ENCODE measurements around the gene APBB2. TPM values are rescaled to one million over a fixed set of nuclear protein-coding genes. Genes with fewer than 3 reads are reported as not detected.

APBB2 gene
- total RNA-seq, 2 donors from 2014 or later, result 134 to 137 TPM

GRCh38 chr4:40886931-40887763 is 327.2 kb downstream of the APBB2 start:
- TF ChIP-seq, protein P1, sequence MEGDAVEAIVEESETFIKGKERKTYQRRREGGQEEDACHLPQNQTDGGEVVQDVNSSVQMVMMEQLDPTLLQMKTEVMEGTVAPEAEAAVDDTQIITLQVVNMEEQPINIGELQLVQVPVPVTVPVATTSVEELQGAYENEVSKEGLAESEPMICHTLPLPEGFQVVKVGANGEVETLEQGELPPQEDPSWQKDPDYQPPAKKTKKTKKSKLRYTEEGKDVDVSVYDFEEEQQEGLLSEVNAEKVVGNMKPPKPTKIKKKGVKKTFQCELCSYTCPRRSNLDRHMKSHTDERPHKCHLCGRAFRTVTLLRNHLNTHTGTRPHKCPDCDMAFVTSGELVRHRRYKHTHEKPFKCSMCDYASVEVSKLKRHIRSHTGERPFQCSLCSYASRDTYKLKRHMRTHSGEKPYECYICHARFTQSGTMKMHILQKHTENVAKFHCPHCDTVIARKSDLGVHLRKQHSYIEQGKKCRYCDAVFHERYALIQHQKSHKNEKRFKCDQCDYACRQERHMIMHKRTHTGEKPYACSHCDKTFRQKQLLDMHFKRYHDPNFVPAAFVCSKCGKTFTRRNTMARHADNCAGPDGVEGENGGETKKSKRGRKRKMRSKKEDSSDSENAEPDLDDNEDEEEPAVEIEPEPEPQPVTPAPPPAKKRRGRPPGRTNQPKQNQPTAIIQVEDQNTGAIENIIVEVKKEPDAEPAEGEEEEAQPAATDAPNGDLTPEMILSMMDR (IDR thresholded peaks at IDR 0.05), result no peak
- peaks cover 0 to 15% of the 10 kb centered on the region in 2 donors for H3K4me1 ChIP-seq (ENCODE audit: control insufficient read depth in 1 of 2, low read depth in 2 of 2)
- no peaks in the 10 kb centered on the region for H3K36me3 ChIP-seq
- no peak for DNase-seq (ENCODE audit: low spot score)
- no peaks in the 10 kb centered on the region for H3K9me3 ChIP-seq
- no peak overlapping the region for H3K27ac ChIP-seq
- no peak overlapping the region for H3K4me3 ChIP-seq
- H3K27me3 ChIP-seq (replicated peaks; ENCODE audit: insufficient read depth), result no peaks in the 10 kb centered on the region
- ATAC-seq (ENCODE audit: insufficient number of reproducible peaks, low FRiP score, low read depth), result no peak

DNA sequence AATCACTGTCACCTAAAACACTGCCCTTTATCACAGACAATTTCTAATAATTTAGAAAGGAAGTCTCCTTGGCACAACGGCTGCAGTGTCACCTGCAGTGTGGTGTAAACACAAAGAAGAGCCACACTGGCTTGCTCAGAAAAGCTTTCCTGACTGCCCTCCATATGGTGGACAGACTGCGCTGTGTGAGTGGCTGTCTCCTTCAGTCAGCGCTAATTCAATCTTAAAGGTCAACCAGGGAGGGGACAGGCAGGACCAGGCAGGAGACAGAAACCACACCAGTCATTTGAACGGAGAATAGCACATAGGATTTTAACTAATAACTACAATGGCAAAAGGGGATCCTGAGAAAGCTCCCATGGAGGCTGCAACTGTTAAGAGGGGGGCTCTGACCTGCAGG is 332.5 kb downstream of the APBB2 start:
- no peak overlapping the region for H3K4me3 ChIP-seq
- no peak for DNase-seq (ENCODE audit: low spot score)
- ATAC-seq (ENCODE audit: insufficient number of reproducible peaks, low FRiP score, low read depth), result no peak
- H3K4me1 ChIP-seq (ENCODE audit: control insufficient read depth in 1 of 2, low read depth in 2 of 2), result peaks cover 4 to 45% of the 10 kb centered on the region in 2 donors
- TF ChIP-seq, protein P1 (IDR thresholded peaks at IDR 0.05), result no peak
- no peak overlapping the region for H3K27ac ChIP-seq
- H3K27me3 ChIP-seq (replicated peaks; ENCODE audit: insufficient read depth), result no peaks in the 10 kb centered on the region
- no peaks in the 10 kb centered on the region for H3K9me3 ChIP-seq
- H3K36me3 ChIP-seq, result no peaks in the 10 kb centered on the region

GRCh38 chr4:40881096-40881495 is 333.2 kb downstream of the APBB2 start:
- no peak for ATAC-seq (ENCODE audit: insufficient number of reproducible peaks, low FRiP score, low read depth)
- Histone ChIP-seq H3K4me3 (no peak overlapping the region), H3K36me3 (no peaks in the 10 kb centered on the region), H3K27me3 (replicated peaks; ENCODE audit: insufficient read depth) (no peaks in the 10 kb centered on the region), H3K9me3 (no peaks in the 10 kb centered on the region), H3K27ac (peak overlapping the region; percentile 75 to 92), H3K4me1 (ENCODE audit: control insufficient read depth in 1 of 2, low read depth in 2 of 2) (peaks cover 4 to 50% of the 10 kb centered on the region in 2 donors)
- DNase-seq (ENCODE audit: low spot score), result no peak
- TF ChIP-seq, protein P1 (IDR thresholded peaks at IDR 0.05), result no peak

GRCh38 chr4:40878548-40879055 is 335.7 kb downstream of the APBB2 start:
- H3K9me3 ChIP-seq, result no peaks in the 10 kb centered on the region
- H3K4me1 ChIP-seq (ENCODE audit: control insufficient read depth in 1 of 2, low read depth in 2 of 2), result peaks cover 4 to 46% of the 10 kb centered on the region in 2 donors
- H3K4me3 ChIP-seq, result peak overlapping the region; percentile 50
- DNase-seq (ENCODE audit: low spot score), result no peak
- H3K27me3 ChIP-seq (replicated peaks; ENCODE audit: insufficient read depth), result no peaks in the 10 kb centered on the region
- peak; percentile 77 for ATAC-seq (ENCODE audit: insufficient number of reproducible peaks, low FRiP score, low read depth)
- H3K36me3 ChIP-seq, result no peaks in the 10 kb centered on the region
- TF ChIP-seq, protein P1 (IDR thresholded peaks at IDR 0.05), result no peak
- peak overlapping the region; percentile 75 to 92 for H3K27ac ChIP-seq

DNA sequence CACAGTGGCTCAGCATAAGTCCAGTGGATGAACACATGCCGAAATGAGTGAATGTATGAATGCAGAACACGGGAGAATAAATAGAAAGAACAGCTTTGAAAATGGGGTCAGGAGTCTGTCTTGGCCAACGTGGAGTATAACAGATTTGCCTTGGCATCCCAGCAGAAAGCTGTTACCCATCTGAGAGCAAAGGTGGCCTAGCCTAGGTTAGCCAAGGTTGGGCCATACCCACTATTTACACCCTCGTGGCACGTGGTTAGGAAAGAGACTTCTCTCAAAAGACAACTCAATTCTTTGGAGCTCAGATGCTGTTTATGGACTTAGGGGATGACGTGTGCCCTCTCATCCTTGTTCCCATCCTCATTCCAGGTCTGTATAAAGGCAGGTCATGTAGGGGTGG is 337.3 kb downstream of the APBB2 start:
- TF ChIP-seq, protein P1 (IDR thresholded peaks at IDR 0.05), result no peak
- no peak for DNase-seq (ENCODE audit: low spot score)

More for the DNA sequence above, 337.3 kb downstream of the APBB2 start:
- ATAC-seq (ENCODE audit: insufficient number of reproducible peaks, low FRiP score, low read depth), result no peak
- peak overlapping the region; percentile 75 to 92 for H3K27ac ChIP-seq
- H3K36me3 ChIP-seq, result no peaks in the 10 kb centered on the region
- H3K27me3 ChIP-seq (replicated peaks; ENCODE audit: insufficient read depth), result no peaks in the 10 kb centered on the region
- H3K9me3 ChIP-seq, result no peaks in the 10 kb centered on the region
- peaks cover 4 to 43% of the 10 kb centered on the region in 2 donors for H3K4me1 ChIP-seq (ENCODE audit: control insufficient read depth in 1 of 2, low read depth in 2 of 2)
- no peak overlapping the region for H3K4me3 ChIP-seq
